H1 (cell line): ENCODE results near the gene LRRTM3. TPM values are rescaled to one million over a fixed set of nuclear protein-coding genes. Genes with fewer than 3 reads are reported as not detected.

Source experiments
- ATF3 ChIP-seq: IDR thresholded peaks from 2 replicates; pipeline ENCODE4 v1.6.1; 2011; ENCODE audit warnings: low read depth, mild to moderate bottlenecking, low read length; ENCODE audit not compliant: insufficient read depth
- CHD1 ChIP-seq: IDR thresholded peaks from 2 replicates; pipeline ENCODE4 v1.6.1; 2012; ENCODE audit warnings: low read depth, low read length, improper control_type of control experiment
- CTCF ChIP-seq, 3 experiments: IDR thresholded peaks; 1 replicate in 2 of 3; 2 replicates in 1 of 3; pipeline versions ENCODE4 v1.5.1 to v1.6.1; 2011; ENCODE audit warnings: low read length in 3 of 3, mild to moderate bottlenecking in 3 of 3, inconsistent platforms in 2 of 3, low read depth in 1 of 3, moderate library complexity in 1 of 3; ENCODE audit not compliant: insufficient read depth in 1 of 3; ENCODE audit errors: control extremely low read depth in 1 of 3
- EZH2 ChIP-seq: fragments of 200-600 bp; sonication (generic); IDR thresholded peaks from 2 replicates; pipeline ENCODE4 v1.7.1; 2012; ENCODE audit warnings: low read depth, mild to moderate bottlenecking, moderate library complexity, low read length, inconsistent platforms; ENCODE audit not compliant: severe bottlenecking
- RBBP5 ChIP-seq: IDR thresholded peaks from 2 replicates; pipeline ENCODE4 v1.7.1; 2012; ENCODE audit warnings: low read depth, mild to moderate bottlenecking, inconsistent platforms, low read length, moderate library complexity, borderline replicate concordance
- polyA plus RNA-seq, 7 experiments: library from polyadenylated mRNA; depleted of rRNA in 3 of 7; stranded (reverse) in 5 of 7; unstranded in 2 of 7; fragments of >200 nt in 5 of 7; fragments of 200-250 nt in 2 of 7; gene quantifications; 1 replicate in 5 of 7; 2 replicates in 1 of 7; 4 replicates in 1 of 7; pipeline versions ENCODE4 v1.2.1 to v1.2.3, GENCODE V29; 2011 to 2013; ENCODE audit warnings: missing spikeins in 2 of 7, mixed read lengths in 2 of 7
- total RNA-seq: library from RNA; stranded (reverse); fragmentation: NEBNext Ultra II Directional; extraction: Animal tissue kit (Norgen Biotek cat#: 25700); gene quantifications from 2 replicates; pipeline ENCODE4 v1.2.1, GENCODE V29; 2021

LRRTM3 gene
- total and polyA plus RNA-seq, 2 of the 8 experiments (the other 6 are each of a cell fraction or from before 2014, with no cell fraction given), result 0.33 to 0.48 TPM

- TF ChIP-seq ATF3 (no peak), CHD1 (no peak), RBBP5 (no peak), EZH2 (no peak), CTCF (IDR thresholded peaks at IDR 0.05; ENCODE audit: control extremely low read depth in 1 of 3, insufficient read depth in 1 of 3, low read depth in 1 of 3, low read length in 3 of 3) (no peak)
Observed at GRCh38 chr10:66916030-66916429, 9.8 kb upstream of the LRRTM3 start (continued).
